ENCODE results near the gene PLA2R1.

DNA sequence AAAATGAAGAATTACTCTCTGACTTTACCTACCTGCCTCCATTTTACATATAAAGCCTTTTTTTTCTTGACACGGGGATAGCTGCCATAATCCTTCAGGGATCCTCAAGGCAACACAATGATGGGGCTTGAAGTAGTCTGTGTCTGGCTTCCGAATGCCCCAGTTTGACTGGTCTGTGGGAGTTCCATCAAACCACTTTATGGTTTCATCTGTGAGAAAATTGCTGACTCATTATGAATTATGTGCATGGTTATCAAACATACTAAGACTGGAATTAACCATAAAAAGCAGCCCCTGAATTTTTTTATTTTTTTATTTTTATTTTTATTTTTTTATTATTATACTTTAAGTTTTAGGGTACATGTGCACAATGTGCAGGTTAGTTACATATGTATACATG, 117.5 kb downstream of the PLA2R1 start:
- TF ChIP-seq, protein P1, sequence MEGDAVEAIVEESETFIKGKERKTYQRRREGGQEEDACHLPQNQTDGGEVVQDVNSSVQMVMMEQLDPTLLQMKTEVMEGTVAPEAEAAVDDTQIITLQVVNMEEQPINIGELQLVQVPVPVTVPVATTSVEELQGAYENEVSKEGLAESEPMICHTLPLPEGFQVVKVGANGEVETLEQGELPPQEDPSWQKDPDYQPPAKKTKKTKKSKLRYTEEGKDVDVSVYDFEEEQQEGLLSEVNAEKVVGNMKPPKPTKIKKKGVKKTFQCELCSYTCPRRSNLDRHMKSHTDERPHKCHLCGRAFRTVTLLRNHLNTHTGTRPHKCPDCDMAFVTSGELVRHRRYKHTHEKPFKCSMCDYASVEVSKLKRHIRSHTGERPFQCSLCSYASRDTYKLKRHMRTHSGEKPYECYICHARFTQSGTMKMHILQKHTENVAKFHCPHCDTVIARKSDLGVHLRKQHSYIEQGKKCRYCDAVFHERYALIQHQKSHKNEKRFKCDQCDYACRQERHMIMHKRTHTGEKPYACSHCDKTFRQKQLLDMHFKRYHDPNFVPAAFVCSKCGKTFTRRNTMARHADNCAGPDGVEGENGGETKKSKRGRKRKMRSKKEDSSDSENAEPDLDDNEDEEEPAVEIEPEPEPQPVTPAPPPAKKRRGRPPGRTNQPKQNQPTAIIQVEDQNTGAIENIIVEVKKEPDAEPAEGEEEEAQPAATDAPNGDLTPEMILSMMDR (conservative IDR thresholded peaks at IDR 0.05; ENCODE audit: low read length), result no peak
- no peak for TF ChIP-seq EZH2phosphoT487 (IDR thresholded peaks at IDR 0.05; ENCODE audit: borderline replicate concordance)

All from Loucy (cell line).